Kidney tubule cell (primary cell): ENCODE data around the gene CYB561D1.
A peak's percentile ranks its signal among the peaks of the same experiment; 100 is the strongest.

ENCODE experiments used
- DNase-seq: peaks from one replicate; pipeline ENCODE4 v3.0.0-alpha.2; 2018; ENCODE audit warnings: low spot score

Gene CYB561D1

DNA sequence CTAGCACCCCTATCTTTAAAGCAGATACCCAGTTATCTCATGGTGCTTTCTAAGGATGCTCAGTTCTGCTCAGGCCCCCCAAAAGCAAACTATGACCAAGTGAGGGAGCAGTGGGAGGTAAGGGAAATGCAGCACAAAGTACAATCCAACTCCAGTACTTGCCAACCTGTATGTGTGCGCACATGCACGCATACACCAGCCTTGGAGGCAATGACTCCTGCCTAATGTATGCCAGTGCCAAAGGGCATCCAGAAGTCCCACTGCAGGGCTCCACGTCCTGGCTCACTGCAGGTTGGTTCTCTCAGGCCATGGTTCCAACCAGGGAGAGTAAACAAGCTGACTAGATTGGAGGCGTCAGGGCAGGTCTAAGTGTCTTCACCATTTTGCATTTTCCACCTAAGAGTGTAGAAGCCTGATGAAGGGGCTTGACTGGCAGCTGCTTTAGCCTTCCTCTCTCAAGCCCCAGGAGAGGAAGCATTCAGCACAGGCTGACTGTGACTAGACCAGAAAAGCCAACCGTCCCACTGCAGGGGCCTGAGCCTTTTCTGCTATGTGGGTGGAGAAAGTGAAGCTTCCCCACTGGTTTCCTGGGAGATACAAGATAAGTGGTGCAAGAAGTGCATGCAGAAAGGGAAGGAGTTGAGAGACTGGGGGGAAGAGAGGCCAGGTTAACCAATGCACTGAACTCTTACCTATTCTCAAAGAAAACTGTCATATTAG, 7.9 kb downstream of the CYB561D1 start:
- DNase-seq: no peak

DNA sequence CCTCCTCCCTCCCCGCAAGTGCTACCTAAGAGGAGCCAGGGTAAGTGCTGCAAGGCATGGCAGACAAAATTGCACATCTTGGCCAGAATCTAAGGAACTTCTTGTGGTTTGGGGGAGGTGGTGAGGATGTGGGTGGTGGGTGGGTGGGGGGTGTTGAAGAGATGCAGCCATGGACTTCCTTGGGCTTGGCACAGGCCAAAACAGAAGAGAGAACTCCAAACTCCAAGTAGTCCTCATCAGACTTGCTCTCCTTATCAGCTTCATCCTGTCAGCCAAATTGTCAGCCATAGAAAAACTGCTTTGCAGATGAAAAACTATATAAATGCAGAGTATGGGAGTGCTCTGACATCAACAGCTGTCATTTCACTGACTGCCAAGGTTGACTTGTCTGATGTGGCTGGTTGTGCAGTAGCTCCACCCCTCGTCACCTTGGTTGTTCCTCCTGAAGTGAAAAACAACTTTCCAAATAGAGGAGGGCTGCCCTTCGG, 8.5 kb downstream of the CYB561D1 start:
- no peak for DNase-seq

DNA sequence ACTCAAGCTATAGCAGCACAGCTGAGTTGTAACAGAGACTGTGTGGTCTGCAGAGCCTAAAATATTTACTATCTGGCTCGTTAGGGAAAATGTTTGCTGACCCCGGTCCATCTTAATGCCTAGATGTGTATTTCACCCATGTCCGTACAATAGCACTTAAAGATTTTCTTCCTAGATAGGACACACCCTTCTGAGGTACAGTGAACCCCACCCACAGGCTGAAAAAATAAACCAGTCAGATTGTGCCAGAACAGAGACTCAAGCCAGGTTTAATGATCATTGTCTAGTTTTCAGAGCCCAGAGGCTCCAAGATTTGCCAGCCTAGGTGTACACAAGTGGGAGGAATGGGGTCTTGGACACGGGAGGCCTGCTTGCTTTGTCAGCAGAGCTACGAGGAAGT, 10.0 kb downstream of the CYB561D1 start:
- DNase-seq: no peak

DNA sequence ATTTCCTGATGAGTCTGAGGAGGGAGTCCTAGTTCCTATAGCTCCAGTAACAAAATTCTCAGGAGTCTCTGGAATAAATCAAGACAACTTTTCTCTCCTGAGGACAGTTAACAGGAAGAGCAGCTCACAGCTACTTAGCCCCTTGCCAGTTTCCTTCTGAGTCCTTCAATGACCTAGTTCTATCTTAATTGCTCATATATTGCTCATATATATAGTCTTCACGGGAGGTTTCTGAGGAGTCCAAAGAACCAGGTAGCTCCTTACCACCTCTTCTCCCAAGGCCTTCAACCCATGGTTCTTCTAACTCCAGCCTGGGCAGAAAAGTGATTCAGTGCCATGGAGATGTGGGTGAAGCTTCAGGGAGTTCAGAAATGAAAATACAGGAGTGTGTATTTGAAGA, 11.1 kb downstream of the CYB561D1 start:
- no peak for DNase-seq

DNA sequence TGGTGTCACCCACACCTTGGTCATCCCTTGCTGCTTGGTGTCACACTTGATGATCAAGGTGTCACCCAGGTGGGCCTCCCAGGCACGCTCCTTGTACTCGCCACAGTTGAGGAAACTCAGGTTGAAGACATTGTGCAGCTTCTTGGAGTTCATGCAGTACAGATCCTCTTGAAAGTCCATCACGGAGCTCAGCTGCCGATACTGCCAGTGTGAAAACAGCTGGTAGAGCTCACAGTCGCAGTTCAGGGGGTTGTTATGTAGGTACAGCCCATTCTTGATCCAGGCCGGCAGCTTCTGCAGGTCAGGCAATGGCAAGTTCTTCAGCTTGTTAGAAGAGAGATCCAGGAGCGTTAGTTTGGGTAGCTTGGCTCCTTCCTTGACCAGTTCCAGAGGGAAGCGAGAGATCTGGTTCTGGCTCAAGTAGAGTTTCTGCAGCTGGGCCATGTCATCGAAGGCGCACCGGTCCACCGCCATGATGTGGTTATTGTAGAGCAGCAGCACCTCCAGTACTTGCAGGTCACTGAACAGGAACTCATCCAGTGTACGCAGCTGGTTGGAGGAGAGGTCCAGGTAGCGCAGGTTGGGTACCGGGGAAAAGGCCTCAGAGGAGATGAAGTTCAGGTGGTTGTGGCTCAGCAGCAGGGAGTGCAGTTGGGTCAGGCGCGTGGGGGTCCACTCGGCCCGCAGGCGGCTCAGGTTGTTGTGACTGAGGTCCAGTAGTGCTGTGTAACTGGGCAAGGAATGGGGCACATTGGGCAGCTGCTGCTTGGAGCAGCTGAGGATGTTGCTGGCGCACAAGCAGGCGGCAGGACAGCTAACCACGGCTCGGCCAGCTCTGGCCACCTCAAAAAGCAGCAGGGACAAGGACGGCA, 14.3 kb downstream of the CYB561D1 start:
- DNase-seq: no peak

DNA sequence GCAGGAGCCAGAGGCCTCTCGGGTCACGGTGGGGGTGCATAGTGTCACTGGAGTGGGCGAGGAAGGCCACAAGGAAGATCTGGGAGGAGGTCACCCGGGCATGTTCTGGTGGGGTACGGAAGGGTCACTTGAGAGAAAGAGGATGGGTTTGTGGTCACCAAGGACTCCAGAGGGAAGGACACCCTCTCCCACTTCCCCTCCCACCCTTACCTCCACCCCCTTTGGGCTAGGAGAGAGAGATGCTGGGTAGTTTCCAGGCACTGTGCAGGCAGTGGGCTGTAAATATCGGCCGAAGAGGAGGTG, 14.9 kb downstream of the CYB561D1 start:
- DNase-seq: no peak

DNA sequence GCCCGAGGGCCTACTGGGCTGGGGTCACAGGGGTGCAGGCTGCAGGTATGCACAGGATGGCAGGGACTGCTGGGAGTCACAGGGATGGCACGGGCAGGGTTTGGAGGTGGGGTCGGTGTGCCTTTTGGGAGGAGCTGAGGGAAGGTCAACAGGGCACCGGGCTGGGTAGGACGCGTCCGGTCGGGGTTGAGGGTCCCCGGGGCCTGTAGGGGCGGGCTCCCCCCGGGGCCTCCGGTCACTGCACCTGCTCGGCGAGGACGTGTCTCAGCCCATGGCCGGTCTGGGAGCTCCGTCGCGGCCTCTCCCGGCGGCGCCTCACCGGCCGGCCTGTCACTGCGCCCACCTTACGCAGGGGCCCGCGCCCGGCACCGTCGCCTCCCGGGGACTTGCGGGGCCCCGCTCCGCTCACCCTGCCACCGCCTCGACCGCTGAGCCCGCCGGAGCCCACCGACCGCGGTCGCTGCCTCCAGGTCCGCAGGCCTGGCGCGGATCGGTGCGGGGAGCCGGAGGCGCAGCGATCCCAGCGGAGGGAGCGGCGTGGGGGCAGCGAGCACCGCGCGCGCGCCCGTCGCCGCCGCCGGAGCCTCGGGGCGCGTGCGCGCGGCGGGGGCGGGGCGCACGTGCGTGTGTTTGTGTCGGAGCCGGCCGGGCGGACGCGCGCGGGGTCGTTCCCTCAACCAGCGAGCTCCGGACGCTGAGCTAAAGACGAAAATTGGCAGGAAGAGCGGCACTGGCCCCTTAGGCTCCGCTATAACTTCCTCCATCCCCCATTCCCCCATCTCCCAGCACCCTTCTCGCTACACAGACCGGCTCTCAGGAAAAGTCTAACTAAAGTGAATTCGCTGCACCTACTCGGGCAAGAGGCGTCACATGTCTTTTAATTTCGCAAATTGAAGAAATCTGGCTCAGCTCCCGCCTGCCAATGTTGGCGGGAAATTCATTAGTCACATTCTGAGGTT, 15.6 kb downstream of the CYB561D1 start, which contains the start of gene AMIGO1:
Gene AMIGO1, minus strand, starts transcription at position 552 of the 959 bp plus-strand sequence. CDS start 815 bp downstream, outside the sequence.
- DNase-seq: peak; percentile 48

DNA sequence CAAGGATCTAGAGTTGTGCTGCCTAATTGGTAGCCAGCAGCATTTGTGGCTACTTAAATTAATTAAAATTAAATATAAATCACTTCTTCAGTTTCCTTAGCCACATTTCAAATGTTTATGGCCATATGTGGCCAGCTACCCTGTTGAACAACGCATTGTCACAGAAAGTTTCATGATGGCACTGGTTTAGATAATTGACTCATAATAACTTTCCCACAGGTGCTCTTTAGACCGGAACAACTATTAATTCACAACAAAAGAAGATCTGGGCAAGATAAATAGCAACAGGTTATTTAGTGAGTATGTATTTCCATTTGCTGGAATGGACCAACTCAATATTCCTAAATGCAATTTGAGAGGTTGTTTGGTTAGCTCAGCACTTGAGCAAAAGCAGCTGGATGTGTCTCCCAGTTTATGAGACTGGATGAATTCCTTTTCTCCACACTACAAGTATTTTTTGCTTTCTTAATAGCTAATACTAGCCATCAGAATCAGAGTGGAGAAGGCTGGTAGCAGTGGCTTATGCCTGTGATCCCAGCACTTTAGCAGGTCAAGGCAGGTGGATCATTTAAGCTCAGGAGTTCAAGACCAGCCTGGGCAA, 19.3 kb downstream of the CYB561D1 start:
- no peak for DNase-seq

DNA sequence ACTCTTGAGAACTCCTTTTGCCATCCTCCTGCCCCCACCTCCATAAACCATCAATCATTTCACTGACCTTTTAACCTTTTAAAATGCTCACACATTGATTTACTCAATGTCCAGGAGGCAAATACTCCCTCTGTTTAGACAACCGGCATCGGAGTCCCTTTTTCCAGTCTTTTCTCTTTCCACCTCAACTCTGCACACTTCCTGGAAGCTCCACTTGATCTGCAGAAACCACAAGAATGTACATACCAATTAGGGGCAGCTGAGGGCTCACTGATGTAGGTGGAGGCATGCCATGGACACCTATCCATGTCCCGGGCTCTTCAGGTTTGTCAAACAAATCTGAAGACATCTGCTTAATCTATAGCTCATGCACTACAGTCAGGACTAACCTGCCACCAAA, 21.0 kb downstream of the CYB561D1 start:
- peak; percentile 41 for DNase-seq

DNA sequence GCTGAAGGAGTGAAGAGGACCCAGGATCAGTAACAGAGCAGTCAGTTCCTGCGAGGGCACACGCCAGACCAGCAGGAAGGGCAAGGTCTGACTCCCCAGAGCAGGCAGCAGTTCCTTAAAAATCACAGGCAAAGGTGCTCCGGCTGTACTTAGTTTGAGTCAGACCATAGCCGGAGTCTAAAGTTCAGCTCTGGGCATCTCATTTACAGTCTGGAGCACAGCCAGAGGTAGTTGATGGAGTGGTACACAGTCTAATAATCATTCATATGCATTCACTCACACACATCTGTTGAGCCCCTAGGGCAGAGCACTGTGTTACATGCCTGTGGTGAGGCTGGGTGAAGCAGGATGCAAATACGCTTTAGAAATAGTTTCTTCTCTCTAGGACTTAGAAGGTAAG, 23.0 kb downstream of the CYB561D1 start:
- peak; percentile 59 for DNase-seq

DNA sequence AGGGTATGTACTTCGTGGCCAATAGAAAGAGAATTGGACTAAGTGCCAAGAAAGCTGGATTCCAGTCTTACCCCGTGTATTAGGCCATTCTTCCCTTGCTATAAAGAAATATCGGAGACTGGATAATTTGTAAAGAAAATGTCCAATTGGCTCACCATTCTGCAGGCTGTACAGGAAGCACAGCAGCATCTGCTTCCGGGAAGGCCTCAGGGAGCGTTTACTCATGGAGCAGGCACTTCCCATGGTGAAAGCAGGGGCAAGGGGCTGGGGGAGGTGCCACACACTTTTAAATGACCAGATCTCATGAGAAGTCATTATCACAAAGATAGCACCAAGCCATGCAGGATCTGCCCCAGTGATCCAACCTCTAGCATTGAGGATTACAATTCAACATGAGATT, 23.4 kb downstream of the CYB561D1 start:
- DNase-seq: no peak

DNA sequence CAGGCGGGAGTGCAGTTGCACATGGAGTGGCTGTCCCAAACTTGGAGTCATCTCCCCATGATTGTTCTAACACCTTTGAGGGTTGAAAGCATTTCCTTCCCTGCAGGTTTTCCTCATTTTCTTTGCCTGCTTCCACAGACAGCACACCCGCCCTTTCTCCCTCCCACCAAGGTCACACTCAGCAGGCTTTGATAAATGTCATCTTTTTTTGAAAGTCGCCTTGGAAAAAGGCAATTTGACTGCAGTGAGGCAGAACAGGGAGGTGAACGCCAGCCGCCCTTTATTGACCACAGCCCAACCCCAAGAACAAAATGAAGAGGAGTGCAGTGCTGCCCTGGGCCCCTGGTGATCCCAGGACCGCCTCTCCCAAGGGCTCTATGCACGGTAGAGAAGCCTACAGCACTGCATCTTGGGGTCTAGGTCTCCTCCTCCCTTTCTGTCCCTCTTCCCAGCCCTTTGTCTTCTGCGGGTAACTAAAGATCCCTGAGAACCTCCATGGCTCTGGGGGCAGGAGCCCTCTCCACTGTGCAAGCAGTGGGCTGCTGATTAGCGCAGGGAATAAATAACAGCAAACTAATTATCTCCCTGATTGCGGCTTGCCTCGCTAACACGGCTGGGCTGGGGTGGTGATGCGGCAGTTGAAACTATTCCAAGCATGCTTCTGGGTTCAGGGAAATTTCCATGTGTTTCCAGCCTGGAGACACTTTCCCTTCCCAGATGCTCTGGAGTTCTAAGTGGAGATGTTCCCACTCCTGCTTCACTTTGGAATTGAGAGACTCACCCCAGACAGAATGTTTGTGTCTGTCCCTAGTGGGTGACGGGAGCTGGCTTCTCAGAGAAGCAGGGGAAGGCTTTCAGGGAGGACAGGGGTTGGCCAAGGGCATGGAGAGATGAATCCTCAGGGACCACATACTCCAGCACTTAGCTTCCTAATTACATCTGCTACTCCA, 27.4 kb downstream of the CYB561D1 start:
- DNase-seq: no peak

DNA sequence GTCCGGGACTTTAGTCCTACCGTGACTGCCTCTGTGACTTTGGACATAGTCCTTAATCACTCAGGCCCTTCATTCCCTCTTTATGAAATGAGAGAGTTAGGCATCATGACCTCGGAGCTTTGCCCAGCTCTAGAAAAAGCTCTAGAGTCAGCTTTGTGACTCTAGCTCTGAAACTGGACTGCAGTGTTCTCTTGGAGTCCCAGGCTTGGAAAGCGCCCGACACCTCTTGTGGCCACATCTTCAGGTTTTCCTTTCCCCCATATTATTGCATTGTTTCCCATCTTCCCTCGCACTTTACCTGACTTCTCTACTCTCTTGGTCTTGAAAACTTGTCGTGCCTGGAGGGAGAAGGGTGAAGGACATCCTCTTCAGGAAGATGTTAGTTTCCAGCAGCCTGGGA, 28.1 kb downstream of the CYB561D1 start:
- DNase-seq: no peak

DNA sequence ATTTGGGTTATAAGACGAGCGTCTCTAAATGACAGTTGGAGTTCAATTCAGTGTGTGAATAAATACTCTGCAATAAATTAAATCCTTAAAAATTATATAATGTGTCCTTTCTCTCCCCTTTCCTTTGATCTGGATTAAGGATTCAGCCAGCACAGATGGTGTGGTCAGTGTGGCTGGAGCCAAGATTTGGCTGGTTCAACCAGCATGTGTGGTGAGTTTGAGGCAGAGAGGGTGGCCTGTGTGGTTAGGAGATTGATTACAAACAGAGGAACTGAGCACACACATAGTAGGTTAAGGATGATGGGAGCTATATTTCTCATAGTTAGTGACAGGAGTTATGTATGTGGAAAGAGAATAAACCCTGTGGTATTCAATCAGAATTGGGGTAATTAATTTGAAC, 29.8 kb downstream of the CYB561D1 start:
- no peak for DNase-seq

DNA sequence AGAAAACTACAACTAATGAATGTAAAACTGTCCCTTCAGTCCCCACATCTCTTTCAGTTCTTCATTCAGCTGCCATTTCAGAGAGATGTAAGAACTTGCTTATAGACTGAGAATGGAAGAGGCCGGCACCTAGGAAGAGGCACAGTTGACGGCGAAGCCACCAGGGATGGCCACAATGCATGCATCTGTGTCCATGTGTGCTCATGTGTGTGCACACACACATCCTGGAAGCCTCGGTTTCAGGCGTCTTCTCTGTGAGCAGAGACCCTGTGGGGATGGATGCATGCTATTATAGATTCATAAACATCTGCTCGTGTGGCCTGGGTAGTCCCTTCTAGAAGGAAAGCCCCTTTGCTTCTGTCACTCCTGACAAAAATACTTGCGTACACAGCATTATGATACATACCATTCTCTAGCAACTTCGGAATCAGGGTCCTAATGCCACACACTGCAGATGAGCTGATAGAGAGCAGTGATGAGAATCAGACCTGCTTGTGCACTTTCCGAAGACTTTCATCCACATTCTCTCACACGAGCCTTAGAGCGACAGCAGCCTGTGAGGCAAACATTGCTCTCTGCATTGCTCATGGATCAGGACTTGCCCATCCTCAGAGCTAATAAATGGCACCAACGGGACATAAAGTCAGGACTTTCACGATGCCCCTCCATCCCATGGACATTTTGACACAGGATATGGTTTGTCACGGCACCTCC, 33.4 kb downstream of the CYB561D1 start:
- DNase-seq: no peak

DNA sequence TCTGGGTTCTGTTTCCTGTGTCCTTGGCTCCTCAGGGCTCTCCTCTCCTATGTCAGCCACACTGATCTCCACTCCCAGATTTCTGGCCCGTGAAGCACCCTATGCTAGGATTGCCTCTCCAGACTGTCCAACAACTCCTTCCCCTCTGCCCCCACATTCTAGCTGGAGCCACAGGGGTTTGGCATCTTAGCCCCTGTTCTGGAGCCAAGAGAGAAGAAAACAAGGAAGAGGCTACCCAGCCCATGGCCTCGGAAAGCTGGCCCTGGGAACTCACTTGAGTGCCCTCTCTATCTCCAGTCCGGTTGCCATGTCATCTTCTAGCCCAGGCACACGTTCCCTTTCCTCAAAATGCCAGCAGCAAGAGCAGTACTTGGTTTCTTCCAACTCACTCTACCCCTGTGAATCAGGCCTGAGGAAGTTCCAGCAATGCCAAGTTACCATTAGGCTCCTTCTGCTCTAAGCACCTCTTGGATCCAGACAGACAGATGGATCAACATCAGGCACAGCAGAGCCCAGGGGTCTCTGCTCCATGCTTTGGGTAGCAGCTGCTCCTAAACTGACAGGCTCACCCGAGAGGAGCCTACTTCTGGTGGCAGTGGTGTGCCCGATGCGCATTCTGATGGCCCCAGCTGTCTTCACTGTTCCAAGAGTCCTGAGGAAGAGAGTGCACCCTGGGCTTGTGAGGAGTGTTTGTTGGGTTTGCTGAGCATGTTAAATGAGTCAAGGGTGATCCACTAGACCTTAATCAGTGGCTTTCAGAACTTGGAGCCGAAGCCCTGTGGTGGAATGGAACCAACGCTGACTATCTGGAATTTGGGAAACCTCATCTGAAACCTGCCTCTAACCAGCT, 34.2 kb downstream of the CYB561D1 start:
- no peak for DNase-seq

DNA sequence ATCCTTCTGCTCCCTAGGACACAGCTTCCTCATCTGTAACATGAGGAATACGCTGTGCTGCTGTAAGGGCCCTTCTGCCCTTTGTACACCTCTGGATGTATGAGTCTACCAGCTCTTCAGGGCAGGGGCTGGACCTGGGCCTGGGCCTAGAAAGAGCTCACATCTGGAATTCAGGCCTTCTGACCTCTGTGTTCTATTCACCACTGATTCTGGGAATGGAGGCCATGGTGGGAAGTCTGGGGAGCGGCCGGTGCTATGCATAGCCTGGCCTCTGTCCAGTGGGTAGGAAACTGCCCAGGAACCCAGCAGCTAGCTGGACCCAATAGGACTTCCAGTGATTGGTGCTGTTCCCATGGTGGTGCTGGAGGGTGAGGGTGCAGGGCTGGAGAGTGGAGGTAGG, 34.8 kb downstream of the CYB561D1 start:
- DNase-seq: no peak

DNA sequence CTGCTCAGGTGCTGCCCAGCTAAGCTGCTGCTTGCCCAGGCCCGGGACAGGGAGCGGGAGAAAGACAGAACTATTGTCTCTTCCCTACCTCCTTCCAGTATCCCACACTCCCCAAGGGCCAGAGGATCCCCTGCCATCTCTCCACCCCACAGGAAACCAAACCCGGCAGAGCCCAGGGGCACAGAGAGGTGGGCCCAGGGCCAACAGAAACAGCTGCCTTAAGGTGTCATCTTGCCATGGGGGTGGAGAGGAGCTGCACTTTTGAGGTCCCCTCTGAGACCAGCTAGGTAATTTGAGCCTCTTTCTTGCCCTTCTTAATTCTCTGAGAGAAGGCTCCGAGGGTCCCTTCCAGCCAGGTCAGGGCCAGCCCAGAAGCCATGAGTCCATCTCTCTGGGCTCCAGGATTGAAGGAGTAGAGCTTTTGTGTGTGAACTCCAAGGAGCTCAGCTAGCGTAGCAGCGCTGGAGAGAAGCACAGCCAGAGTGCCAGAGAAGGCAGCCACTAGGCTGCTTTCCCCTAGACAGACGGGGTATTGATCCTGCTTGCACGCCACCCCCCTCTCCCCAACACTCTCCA, 36.1 kb downstream of the CYB561D1 start:
- DNase-seq: no peak
